Chondrocyte (in vitro differentiated cells): Measurements from ENCODE around the gene PPP1CA. TPM values are rescaled to one million over a fixed set of nuclear protein-coding genes. Genes with fewer than 3 reads are reported as not detected.
A peak's percentile ranks its signal among the peaks of the same experiment; 100 is the strongest.

ENCODE experiments used
- DNase-seq: peaks from one replicate; pipeline ENCODE4 v3.0.0; 2021; ENCODE audit warnings: mixed read lengths, low spot score
- H3K27ac Mint-ChIP-seq: one replicate; pipeline ENCODE4 v1.8.0; 2021; ENCODE audit warnings: mild to moderate bottlenecking, moderate library complexity, mixed read lengths; ENCODE audit not compliant: unreplicated experiment
- H3K27me3 Mint-ChIP-seq: 2 replicates; pipeline ENCODE4 v1.8.0; 2021; ENCODE audit warnings: low read depth, mixed read lengths
- H3K36me3 Mint-ChIP-seq: 2 replicates; pipeline ENCODE4 v1.8.0; 2021; ENCODE audit warnings: low read depth, mixed read lengths
- H3K4me1 Mint-ChIP-seq: 2 replicates; pipeline ENCODE4 v1.8.0; 2021; ENCODE audit warnings: low read depth, mild to moderate bottlenecking, mixed read lengths
- H3K4me3 Mint-ChIP-seq: one replicate; pipeline ENCODE4 v1.8.0; 2021; ENCODE audit warnings: mild to moderate bottlenecking, moderate library complexity, mixed read lengths; ENCODE audit not compliant: unreplicated experiment
- H3K9me3 Mint-ChIP-seq: 2 replicates; pipeline ENCODE4 v1.8.0; 2021; ENCODE audit warnings: low read depth, mixed read lengths
- total RNA-seq: library from RNA; stranded (reverse); gene quantifications from 3 replicates; pipeline ENCODE4 v1.2.1, GENCODE V29; 2021
- TF ChIP-seq, protein P1 (sequence below): fragments of 200-600 bp; sonication (generic); IDR thresholded peaks from 2 replicates; pipeline ENCODE4 v1.5.0; 2021; ENCODE audit warnings: antibody characterized with exemption, mild to moderate bottlenecking, moderate library complexity

The PPP1CA gene
- total RNA-seq, 1 donor from 2014 or later = 109 TPM

DNA sequence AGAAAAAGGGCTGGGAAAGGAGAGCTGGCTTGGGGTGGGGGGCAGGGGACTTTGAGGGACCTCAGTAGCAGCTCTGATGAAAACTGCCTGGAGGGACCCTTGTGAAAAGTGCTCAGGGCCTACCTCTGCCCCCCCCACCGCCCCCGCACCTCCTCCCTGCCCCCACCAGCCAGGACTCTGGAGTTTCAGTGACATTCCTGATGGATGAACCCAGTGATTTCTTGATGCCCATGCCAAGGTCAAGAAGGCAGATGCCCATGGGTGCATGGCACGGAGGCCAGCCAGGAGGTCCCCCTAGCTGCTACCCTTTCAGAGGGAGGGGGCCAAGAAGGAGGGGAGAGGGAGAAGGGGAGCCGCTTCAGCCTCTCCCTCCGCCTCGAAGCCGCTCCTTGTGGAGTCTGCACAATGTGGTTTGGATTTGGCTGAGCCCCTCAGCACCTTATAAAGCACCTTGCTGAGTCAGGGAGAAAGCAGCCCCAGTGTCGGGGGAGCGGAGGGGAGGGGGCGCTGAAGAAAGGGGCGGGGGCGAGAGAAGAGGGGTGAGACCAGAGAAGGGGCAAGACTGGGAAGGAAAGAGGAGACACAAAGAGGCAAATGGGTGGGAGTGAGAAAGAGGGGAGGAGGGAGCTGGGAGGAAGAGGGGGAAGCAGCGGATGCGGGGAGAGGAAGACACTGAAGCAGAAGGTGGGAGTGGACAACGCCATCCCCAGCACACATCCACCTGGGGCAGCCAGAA, 26.2 kb downstream of the PPP1CA start:
- Mint-ChIP-seq H3K9me3 (no peaks in the 10 kb centered on the region), H3K36me3 (no peaks in the 10 kb centered on the region), H3K4me1 (peaks cover 43% of the 10 kb centered on the region), H3K4me3 (no peak overlapping the region), H3K27me3 (no peaks in the 10 kb centered on the region), H3K27ac (no peak overlapping the region)
- no peak for DNase-seq
- TF ChIP-seq, protein P1, sequence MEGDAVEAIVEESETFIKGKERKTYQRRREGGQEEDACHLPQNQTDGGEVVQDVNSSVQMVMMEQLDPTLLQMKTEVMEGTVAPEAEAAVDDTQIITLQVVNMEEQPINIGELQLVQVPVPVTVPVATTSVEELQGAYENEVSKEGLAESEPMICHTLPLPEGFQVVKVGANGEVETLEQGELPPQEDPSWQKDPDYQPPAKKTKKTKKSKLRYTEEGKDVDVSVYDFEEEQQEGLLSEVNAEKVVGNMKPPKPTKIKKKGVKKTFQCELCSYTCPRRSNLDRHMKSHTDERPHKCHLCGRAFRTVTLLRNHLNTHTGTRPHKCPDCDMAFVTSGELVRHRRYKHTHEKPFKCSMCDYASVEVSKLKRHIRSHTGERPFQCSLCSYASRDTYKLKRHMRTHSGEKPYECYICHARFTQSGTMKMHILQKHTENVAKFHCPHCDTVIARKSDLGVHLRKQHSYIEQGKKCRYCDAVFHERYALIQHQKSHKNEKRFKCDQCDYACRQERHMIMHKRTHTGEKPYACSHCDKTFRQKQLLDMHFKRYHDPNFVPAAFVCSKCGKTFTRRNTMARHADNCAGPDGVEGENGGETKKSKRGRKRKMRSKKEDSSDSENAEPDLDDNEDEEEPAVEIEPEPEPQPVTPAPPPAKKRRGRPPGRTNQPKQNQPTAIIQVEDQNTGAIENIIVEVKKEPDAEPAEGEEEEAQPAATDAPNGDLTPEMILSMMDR = no peak

DNA sequence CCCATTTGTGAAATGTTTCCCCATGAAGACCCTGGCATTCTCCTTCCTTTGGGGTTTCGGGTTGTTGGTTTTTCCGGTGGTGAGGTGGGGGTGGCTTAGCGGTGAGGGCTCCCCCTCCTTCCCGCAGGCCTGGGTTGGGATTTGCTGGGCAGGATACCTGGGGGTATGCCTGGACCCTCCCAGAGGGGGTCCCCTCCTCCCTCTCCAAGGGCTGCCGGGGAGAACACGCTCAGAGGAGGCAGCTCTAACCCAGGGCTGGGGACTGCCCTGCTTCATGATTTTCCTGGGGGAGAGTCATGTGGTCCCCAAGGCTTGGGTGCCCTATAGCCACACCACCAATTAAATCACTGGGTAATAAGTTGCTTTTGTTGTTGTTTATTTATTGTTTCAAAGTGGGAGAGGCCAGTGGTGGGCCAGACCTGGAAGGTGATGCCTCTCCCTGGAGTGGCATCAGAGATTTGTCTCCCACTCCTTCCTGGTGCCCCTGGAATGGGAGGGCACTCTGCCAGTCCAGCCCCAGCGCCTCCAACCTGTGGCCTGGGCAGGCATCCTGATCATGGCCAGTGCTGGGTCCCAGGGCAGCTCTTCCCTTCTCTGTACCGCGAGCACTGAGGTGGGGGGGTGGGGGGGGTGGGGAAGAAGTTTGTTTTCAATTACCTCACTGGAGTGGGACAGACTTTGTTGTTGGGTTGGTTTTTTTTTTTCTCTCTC, 26.9 kb downstream of the PPP1CA start:
- Mint-ChIP-seq H3K4me3 (peak overlapping the region; percentile 83), H3K27ac (peak overlapping the region; percentile 96), H3K4me1 (peaks cover 49% of the 10 kb centered on the region), H3K36me3 (no peaks in the 10 kb centered on the region), H3K9me3 (no peaks in the 10 kb centered on the region), H3K27me3 (no peaks in the 10 kb centered on the region)
- TF ChIP-seq, protein P1 = no peak
- DNase-seq = no peak

DNA sequence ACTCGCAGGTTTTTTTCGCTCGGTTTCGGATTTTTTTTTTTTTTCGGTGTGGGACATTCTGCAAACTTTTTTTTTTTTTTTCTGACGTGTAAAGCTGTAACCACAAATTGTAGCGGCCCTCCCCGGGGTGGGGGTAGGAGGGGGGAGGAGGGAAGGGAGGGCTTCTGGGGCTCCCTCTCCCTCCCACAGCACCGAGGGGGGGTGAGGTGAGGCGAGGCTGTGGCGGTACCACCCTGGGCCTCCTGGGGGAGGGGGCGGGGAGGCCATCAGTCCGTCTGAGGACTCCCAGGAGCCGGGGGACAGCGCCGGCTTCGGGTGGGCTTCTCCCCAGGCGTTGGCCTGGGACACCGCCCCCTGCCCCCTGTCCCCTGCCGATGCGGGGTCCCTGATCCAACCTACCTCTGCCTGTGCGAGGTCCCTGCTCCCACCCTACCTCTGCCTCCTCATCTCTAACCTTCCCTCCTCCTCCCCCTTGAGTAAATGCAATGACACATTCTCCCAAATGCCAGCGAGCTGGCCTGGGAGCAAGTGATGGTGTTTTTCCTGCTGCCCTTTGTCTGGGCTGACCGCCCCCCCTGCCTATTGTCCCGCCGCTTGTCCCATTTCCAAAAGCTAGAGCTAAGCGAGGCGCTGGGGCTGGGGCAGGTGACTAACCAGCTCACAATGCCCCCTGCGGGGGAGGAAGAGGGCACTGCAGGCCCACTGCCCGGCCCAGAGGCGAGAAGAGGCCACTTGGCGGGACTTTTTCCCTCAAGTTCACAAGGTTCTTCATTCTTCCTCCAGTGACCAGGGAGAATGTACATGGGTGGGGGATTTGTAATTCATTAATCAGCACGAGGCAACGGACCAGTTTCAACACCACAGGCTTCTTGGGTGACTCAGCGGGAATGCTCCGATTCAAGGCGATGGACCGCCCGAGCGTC, 27.7 kb downstream of the PPP1CA start:
- Mint-ChIP-seq H3K4me3 (peak overlapping the region; percentile 83), H3K27me3 (no peaks in the 10 kb centered on the region), H3K27ac (peak overlapping the region; percentile 96), H3K4me1 (peaks cover 51% of the 10 kb centered on the region), H3K9me3 (no peaks in the 10 kb centered on the region), H3K36me3 (no peaks in the 10 kb centered on the region)
- TF ChIP-seq, protein P1 = peak; percentile 75
- DNase-seq = no peak

DNA sequence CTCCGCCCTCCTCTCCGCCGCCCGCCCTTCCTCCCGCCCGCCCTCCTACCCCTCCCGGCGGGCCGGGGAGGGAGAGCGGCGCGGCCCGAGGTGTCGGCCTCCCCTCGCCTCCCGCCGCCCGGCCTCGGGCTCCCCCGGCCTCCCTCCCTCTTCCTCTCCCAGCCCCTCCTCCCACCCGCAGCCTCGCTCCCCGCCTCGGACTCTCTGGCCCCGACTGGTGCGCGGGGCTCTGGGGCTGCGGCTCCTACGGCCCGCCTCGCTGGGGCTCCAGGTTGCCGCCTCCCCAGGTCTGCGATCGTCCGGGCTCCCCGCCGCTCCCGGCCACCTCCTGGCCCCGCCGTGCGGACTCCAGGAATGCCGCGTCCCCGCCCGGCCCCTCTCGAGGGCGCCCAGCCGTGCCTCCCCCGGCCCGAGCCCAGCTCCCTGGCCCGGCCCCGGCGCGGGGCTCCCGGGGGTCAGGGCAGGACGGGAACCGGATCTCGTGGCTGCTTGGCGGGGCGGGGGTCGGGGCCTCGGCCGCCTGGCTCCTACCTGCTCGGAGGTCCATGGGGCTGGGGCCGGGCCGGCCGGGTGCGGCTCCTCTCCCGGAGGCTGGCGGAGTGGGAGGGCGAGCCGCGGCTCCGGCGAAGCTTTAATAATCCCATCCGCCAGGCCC, 28.5 kb downstream of the PPP1CA start, which contains the start of gene CLCF1:
Gene CLCF1, minus strand, starts transcription at position 606 of the 655 bp plus-strand sequence. Its CDS starts 59 bp downstream, at position 547.
- DNase-seq = no peak
- H3K4me3 Mint-ChIP-seq = peak within 1 kb of the TSS; percentile 83
- TF ChIP-seq, protein P1 = no peak
- peaks cover 48% of the 10 kb centered on the region for H3K4me1 Mint-ChIP-seq
- H3K9me3 Mint-ChIP-seq = no peaks in the 10 kb centered on the region
- H3K36me3 Mint-ChIP-seq = no peaks in the 10 kb centered on the region
- H3K27me3 Mint-ChIP-seq = no peaks in the 10 kb centered on the region
- peak within 1 kb of the TSS; percentile 96 for H3K27ac Mint-ChIP-seq
